GM23248 (cell line): Measurements from ENCODE around the gene WNT3A. TPM values are rescaled to one million over a fixed set of nuclear protein-coding genes. Genes with fewer than 3 reads are reported as not detected.
A peak's percentile ranks its signal among the peaks of the same experiment; 100 is the strongest.

Experiments used
- DNase-seq: peaks from one replicate; pipeline ENCODE4 v3.0.0-alpha.2; 2015
- H2AFZ ChIP-seq: fragments of 200-600 bp; sonication (generic); 2 replicates; pipeline ENCODE4 v1.6.1; 2016; ENCODE audit warnings: antibody characterized with exemption
- H3F3A ChIP-seq: fragments of 200-600 bp; sonication (generic); 2 replicates; pipeline ENCODE4 v1.6.1; 2016; ENCODE audit warnings: mild to moderate bottlenecking, antibody characterized with exemption, mixed run types; ENCODE audit not compliant: insufficient read depth
- H3K27ac ChIP-seq: fragments of 200-600 bp; sonication (generic); 2 replicates; pipeline ENCODE4 v1.5.1; 2016; ENCODE audit warnings: mild to moderate bottlenecking
- H3K27me3 ChIP-seq: fragments of 200-600 bp; sonication (generic); replicated peaks from 2 replicates; pipeline ENCODE4 v1.6.1; 2016; ENCODE audit warnings: mild to moderate bottlenecking; ENCODE audit not compliant: insufficient read depth
- H3K36me3 ChIP-seq: fragments of 200-600 bp; sonication (generic); 2 replicates; pipeline ENCODE4 v1.6.1; 2016; ENCODE audit warnings: low read depth, mild to moderate bottlenecking
- H3K4me1 ChIP-seq: fragments of 200-600 bp; sonication (generic); 2 replicates; pipeline ENCODE4 v1.6.1; 2016; ENCODE audit warnings: mild to moderate bottlenecking; ENCODE audit not compliant: insufficient read depth
- H3K4me2 ChIP-seq: fragments of 200-600 bp; sonication (generic); one replicate; pipeline ENCODE4 v1.6.1; 2016; ENCODE audit warnings: mild to moderate bottlenecking; ENCODE audit not compliant: unreplicated experiment
- H3K4me3 ChIP-seq: fragments of 200-600 bp; sonication (generic); 2 replicates; pipeline ENCODE4 v1.5.1; 2016; ENCODE audit warnings: mild to moderate bottlenecking
- H3K79me2 ChIP-seq: fragments of 200-600 bp; sonication (generic); 2 replicates; pipeline ENCODE4 v1.6.1; 2016; ENCODE audit warnings: mild to moderate bottlenecking; ENCODE audit not compliant: insufficient read depth
- H3K9ac ChIP-seq: fragments of 200-600 bp; sonication (generic); 2 replicates; pipeline ENCODE4 v1.6.1; 2016; ENCODE audit warnings: mild to moderate bottlenecking
- H3K9me2 ChIP-seq: fragments of 200-600 bp; sonication (generic); 2 replicates; pipeline ENCODE4 v1.6.1; 2016; ENCODE audit warnings: mixed run types, mild to moderate bottlenecking, moderate library complexity; ENCODE audit not compliant: insufficient read depth
- H3K9me3 ChIP-seq: fragments of 200-600 bp; sonication (generic); one replicate; pipeline ENCODE4 v1.6.1; 2017; ENCODE audit warnings: low read depth
- H4K20me1 ChIP-seq: fragments of 200-600 bp; sonication (generic); 2 replicates; pipeline ENCODE4 v1.6.0; 2016; ENCODE audit not compliant: insufficient read depth
- EZH2 ChIP-seq: fragments of 200-600 bp; sonication (generic); IDR thresholded peaks from 2 replicates; pipeline ENCODE4 v1.6.1; 2018; ENCODE audit warnings: antibody characterized with exemption, mild to moderate bottlenecking; ENCODE audit not compliant: insufficient read depth, poor library complexity, severe bottlenecking
- EZH2phosphoT487 ChIP-seq: fragments of 200-600 bp; sonication (generic); IDR thresholded peaks from 2 replicates; pipeline ENCODE4 v1.6.1; 2018; ENCODE audit warnings: antibody characterized with exemption, moderate library complexity, mild to moderate bottlenecking, low read depth; ENCODE audit not compliant: insufficient read depth
- WGBS, 2 experiments: methylation state at CpG; one replicate each; pipeline ENCODE4 v1.1.6; 2015 to 2017; ENCODE audit warnings: low lambda C conversion rate in 2 of 2, low coverage in 1 of 2; ENCODE audit errors: missing lambda C conversion rate in 2 of 2; 5-methylcytosine and 5-hydroxymethylcytosine counted together
- in situ Hi-C: fragments of 300-500 bp; cut with MboI; formaldehyde crosslinking; loops from 2 replicates; pipeline ENCODE4 v1.15.0; 2020
- polyA plus RNA-seq: library from polyadenylated mRNA; unstranded; fragments of >200 nt; fragmentation: Nextera tagmentation; extraction: Ambion mirVana; gene quantifications from 2 replicates; pipeline ENCODE4 v1.2.1, GENCODE V29; 2016
- total RNA-seq: library from RNA; depleted of rRNA; stranded (reverse); fragments of >200 nt; shearing (Covaris generic); gene quantifications from 2 replicates; pipeline ENCODE4 v1.2.3, GENCODE V29; 2014

WNT3A gene
- total and polyA plus RNA-seq, 2 experiments from 2014 or later = not detected

DNA sequence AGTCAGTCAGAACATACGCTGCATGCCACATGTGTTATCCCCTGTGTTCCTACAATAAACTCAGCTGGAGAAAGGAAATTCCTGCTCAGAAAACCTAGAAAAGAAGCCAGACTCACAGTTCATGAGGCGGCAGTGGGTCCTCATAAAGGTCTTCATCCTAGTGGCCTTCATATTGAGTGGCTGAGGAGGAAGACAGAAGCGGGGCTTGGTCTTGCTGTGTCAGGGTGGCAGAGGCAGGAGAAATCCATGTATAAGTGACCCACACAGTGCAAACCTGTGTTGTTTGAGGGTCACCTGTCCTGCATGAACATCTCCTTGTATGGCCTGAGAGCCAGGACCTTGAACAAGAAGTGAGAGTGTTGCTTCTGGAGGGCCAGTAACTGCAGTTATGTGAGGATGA is 4.0 kb upstream of the WNT3A start:
- Histone ChIP-seq H3K9me3 (no peaks in the 10 kb centered on the region), H3K4me2 (no peak overlapping the region), H4K20me1 (no peaks in the 10 kb centered on the region), H3K36me3 (no peaks in the 10 kb centered on the region), H3K4me3 (no peak overlapping the region), H2AFZ (no peak overlapping the region), H3K27ac (no peak overlapping the region), H3K9me2 (no peaks in the 10 kb centered on the region), H3K79me2 (no peaks in the 10 kb centered on the region), H3K9ac (no peak overlapping the region), H3K27me3 (peaks cover 71% of the 10 kb centered on the region), H3F3A (no peaks in the 10 kb centered on the region), H3K4me1 (no peaks in the 10 kb centered on the region)
- no peak for DNase-seq
- 24 to 30% methylated on average over 3 of the region's 3 CpGs for WGBS, 2 experiments
- in situ Hi-C loops = no loop called here
- TF ChIP-seq EZH2 (no peak), EZH2phosphoT487 (no peak)

DNA sequence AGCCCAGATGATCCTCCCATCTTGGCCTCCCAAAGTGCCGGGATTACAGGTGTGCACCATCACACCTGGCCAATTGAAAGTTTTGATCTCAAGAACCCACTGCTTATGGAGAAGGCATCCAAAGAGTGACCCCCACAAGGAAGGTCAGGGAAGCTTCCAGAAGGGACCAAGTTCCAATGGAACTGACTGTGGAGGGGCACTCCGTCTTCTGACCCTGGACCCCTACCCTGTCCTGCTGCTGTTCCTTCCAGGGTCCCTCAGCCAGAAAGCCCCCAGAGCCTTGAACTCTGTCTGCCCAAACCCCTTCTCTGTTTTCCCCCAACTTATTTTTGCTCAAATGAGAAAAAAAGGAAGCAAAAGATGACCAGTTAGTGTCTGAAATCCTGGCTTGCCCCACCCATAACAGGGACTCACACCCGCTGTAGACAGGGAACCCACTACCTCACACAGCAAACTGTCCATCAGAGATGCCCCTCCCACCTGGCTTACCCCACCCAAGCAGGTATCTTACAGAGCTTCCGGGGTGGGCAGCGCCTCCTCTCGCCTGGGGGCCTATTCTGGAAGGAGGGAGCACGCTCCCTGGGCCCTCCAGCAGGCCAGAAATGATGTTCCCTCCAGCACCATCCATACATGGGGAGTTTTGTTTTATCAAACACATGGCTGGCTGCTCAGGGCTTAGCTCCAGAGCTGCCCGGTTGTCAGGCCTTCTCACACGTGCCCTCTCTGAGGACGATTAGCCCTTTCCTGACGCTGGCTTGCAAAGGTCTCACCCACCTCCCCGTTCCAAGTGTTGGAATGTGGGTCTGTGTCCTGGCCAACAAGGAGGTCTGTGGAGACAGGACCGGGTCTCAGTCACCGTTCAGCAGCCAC is 3.1 kb upstream of the WNT3A start:
- Histone ChIP-seq H3K79me2 (no peaks in the 10 kb centered on the region), H2AFZ (no peak overlapping the region), H3K9ac (no peak overlapping the region), H3K27ac (no peak overlapping the region), H3K4me3 (no peak overlapping the region), H3K4me1 (no peaks in the 10 kb centered on the region), H3K9me2 (no peaks in the 10 kb centered on the region), H3F3A (no peaks in the 10 kb centered on the region), H4K20me1 (no peaks in the 10 kb centered on the region), H3K9me3 (no peaks in the 10 kb centered on the region), H3K27me3 (peaks cover 80% of the 10 kb centered on the region), H3K36me3 (no peaks in the 10 kb centered on the region), H3K4me2 (no peak overlapping the region)
- in situ Hi-C loops = no loop called here
- DNase-seq = no peak
- 34 to 35% methylated on average over 14 of the region's 14 CpGs for WGBS, 2 experiments
- TF ChIP-seq EZH2 = no peak
- no peak for TF ChIP-seq EZH2phosphoT487

DNA sequence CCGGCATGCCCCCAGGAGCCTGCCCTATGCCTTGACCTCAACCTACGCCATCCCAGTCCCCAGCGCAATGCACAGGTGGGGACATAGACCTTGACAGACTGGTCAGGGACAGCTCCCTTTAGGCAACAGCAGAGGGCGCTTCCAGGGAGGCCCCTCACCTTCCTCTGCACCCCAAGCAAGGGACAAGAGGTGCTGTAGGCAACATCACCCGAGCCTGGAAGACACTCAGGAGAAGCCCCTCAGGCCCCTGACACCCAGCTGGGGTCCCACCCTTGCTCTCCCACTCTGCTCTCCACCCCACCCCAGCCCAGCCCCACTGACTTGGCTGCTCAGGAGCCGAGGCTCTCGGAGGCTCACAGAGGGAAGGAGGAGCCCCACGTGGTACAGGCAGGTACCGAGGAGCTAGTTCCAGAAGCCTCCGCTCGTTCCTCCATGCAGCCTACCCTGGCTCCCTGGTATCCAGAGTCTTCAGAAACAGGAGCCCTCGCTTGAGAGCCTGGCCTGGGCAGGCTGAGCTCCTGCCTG is 2.4 kb upstream of the WNT3A start:
- TF ChIP-seq EZH2 (no peak), EZH2phosphoT487 (no peak)
- WGBS, 2 experiments = 10 to 14% methylated on average over 8 to 12 of the region's 12 CpGs
- H2AFZ ChIP-seq = no peak overlapping the region
- H3K36me3 ChIP-seq = no peaks in the 10 kb centered on the region
- in situ Hi-C loops = no loop called here
- no peaks in the 10 kb centered on the region for H3F3A ChIP-seq
- peaks cover 87% of the 10 kb centered on the region for H3K27me3 ChIP-seq
- H3K27ac ChIP-seq = no peak overlapping the region
- H3K4me1 ChIP-seq = no peaks in the 10 kb centered on the region
- no peak overlapping the region for H3K4me2 ChIP-seq
- H3K4me3 ChIP-seq = no peak overlapping the region
- H3K9me2 ChIP-seq = no peaks in the 10 kb centered on the region
- H3K79me2 ChIP-seq = no peaks in the 10 kb centered on the region
- no peaks in the 10 kb centered on the region for H3K9me3 ChIP-seq
- H4K20me1 ChIP-seq = no peaks in the 10 kb centered on the region
- DNase-seq = peak; percentile 43
- no peak overlapping the region for H3K9ac ChIP-seq

DNA sequence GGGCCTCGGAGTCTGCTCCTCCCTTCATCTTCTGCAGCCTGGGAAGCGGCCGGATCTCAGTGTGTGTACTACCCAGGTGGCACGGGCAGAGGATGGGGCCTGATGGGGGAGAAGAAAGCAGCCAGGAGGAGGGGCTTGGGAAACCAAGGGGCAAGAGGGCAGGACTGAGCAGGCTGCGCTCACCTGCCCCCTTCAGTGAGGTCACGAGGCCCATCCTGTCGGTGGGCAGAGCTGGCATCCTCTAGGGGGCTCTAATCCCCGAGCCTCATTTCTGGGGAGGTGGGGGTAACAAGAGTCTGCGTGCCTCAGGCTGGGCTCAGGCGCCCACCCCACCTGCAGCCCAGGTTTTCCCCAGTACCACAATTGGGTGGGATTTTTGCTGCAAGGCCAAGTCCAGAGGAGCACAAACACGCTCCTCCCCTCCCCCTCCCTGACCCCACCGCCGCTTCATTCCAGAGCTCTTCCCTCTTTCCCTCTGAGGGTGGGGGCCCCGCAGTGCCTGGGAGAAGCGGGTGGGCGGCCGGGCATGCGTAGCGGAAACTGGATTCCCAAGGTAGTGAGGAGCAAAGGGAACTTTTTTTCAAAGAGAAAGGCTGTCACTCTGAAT is 1.8 kb upstream of the WNT3A start:
- Histone ChIP-seq H3K4me2 (no peak overlapping the region), H3K79me2 (no peaks in the 10 kb centered on the region), H3K9me3 (no peaks in the 10 kb centered on the region), H4K20me1 (no peaks in the 10 kb centered on the region), H3K27me3 (peaks cover 91% of the 10 kb centered on the region), H3K36me3 (no peaks in the 10 kb centered on the region), H3K27ac (no peak overlapping the region), H3K4me3 (no peak overlapping the region), H3K9me2 (no peaks in the 10 kb centered on the region), H3F3A (no peaks in the 10 kb centered on the region), H3K9ac (no peak overlapping the region), H2AFZ (no peak overlapping the region), H3K4me1 (no peaks in the 10 kb centered on the region)
- no peak for DNase-seq
- TF ChIP-seq EZH2phosphoT487 (no peak), EZH2 (peak; percentile 0)
- in situ Hi-C loops = no loop called here
- 14 to 18% methylated on average over 11 to 19 of the region's 19 CpGs for WGBS, 2 experiments
